B cell (primary cell): ENCODE measurements around the gene DHRS12. TPM values are rescaled to one million over a fixed set of nuclear protein-coding genes. Genes with fewer than 3 reads are reported as not detected.

Source experiments
- ATAC-seq: fragments of 200-7000 bp; cut with Tn5 transposase; one replicate; pipeline ENCODE4 v1.10.0; 2021; ENCODE audit warnings: low read depth, mild to moderate bottlenecking, moderate number of reproducible peaks, moderate library complexity
- CTCF ChIA-PET: fragments of 350-600 bp; sonication (Branson Sonifier 250); formaldehyde crosslinking; loops from one replicate; lab custom pipeline; 2021; ENCODE audit warnings: antibody characterized with exemption, inconsistent platforms; lab: Charles Lee
- POLR2A ChIA-PET: fragments of 350-600 bp; sonication (Branson Sonifier 250); formaldehyde crosslinking; loops from one replicate; lab custom pipeline; 2021; ENCODE audit warnings: antibody characterized with exemption; lab: Charles Lee
- DNase-seq: peaks from one replicate; pipeline ENCODE4 v3.0.0; 2013
- H2AFZ ChIP-seq: 2 replicates; pipeline ENCODE4 v1.6.1; 2012; ENCODE audit warnings: mild to moderate bottlenecking, low read depth, low read length; ENCODE audit not compliant: insufficient read depth, poor library complexity, severe bottlenecking
- H3K27ac ChIP-seq, 2 donors: 1 replicate in 1 of 2; 2 replicates in 1 of 2; pipeline ENCODE4 v1.5.1; 2012 to 2013; ENCODE audit warnings: low read length in 2 of 2, mild to moderate bottlenecking in 2 of 2, moderate library complexity in 1 of 2
- H3K27me3 ChIP-seq, 4 experiments: fragments of 200-600 bp in 1 of 4; sonication (generic) in 1 of 4; replicated peaks in 1 of 4; 1 replicate in 2 of 4; 2 replicates in 2 of 4; pipeline versions ENCODE4 v1.6.1 to v1.7.0; 2013 to 2016; ENCODE audit warnings: low read length in 3 of 4, mild to moderate bottlenecking in 2 of 4, mixed read lengths in 1 of 4, moderate library complexity in 1 of 4; ENCODE audit not compliant: insufficient read depth in 4 of 4, control insufficient read depth in 3 of 4; ENCODE audit errors: control extremely low read depth in 1 of 4
- H3K36me3 ChIP-seq, 2 experiments: replicated peaks in 1 of 2; 1 replicate in 1 of 2; 2 replicates in 1 of 2; pipeline versions ENCODE4 v1.6.1 to v1.7.1; 2013; ENCODE audit warnings: low read length in 1 of 2; ENCODE audit not compliant: insufficient read depth in 2 of 2, control insufficient read depth in 1 of 2; ENCODE audit errors: control extremely low read depth in 1 of 2, extremely low read depth in 1 of 2
- H3K4me1 ChIP-seq, 2 donors: fragments of 200-600 bp in 1 of 2; sonication (generic) in 1 of 2; 1 replicate in 1 of 2; 2 replicates in 1 of 2; pipeline versions ENCODE4 v1.5.1 to v1.6.1; 2013 to 2017; ENCODE audit warnings: low read length in 2 of 2; ENCODE audit not compliant: control insufficient read depth in 2 of 2, insufficient read depth in 2 of 2
- H3K4me2 ChIP-seq: replicated peaks from 2 replicates; pipeline ENCODE3; 2012; ENCODE audit warnings: mild to moderate bottlenecking, low read depth, low read length; ENCODE audit not compliant: poor library complexity, severe bottlenecking
- H3K4me3 ChIP-seq, 5 experiments: fragments of 200-600 bp in 1 of 5; sonication (generic) in 1 of 5; 1 replicate in 3 of 5; 2 replicates in 2 of 5; pipeline versions ENCODE4 v1.5.1 to v1.7.0; 2011 to 2016; ENCODE audit warnings: low read length in 4 of 5, mild to moderate bottlenecking in 4 of 5, low read depth in 2 of 5, control low read depth in 1 of 5, moderate library complexity in 1 of 5; ENCODE audit not compliant: insufficient read depth in 1 of 5; ENCODE audit errors: control extremely low read depth in 1 of 5, extremely low read depth in 1 of 5
- H3K79me2 ChIP-seq: fragments of 200-600 bp; sonication (generic); one replicate; pipeline ENCODE4 v1.6.0; 2016; ENCODE audit warnings: low read length; ENCODE audit not compliant: control insufficient read depth, insufficient read depth
- H3K9ac ChIP-seq: fragments of 200-600 bp; sonication (generic); 2 replicates; pipeline ENCODE4 v1.6.1; 2017; ENCODE audit warnings: mild to moderate bottlenecking, low read length, moderate library complexity
- H3K9me3 ChIP-seq, 3 donors: one replicate each; pipeline versions ENCODE4 v1.6.1 to v1.7.1; 2013; ENCODE audit warnings: low read length in 2 of 3; ENCODE audit not compliant: control insufficient read depth in 2 of 3, insufficient read depth in 1 of 3; ENCODE audit errors: control extremely low read depth in 1 of 3
- H4K20me1 ChIP-seq: 2 replicates; pipeline ENCODE4 v1.6.0; 2012; ENCODE audit warnings: mild to moderate bottlenecking, low read length; ENCODE audit not compliant: insufficient read depth, control insufficient read depth, poor library complexity, severe bottlenecking
- H3K27ac Mint-ChIP-seq: one replicate; pipeline ENCODE4 v1.8.0; 2021; ENCODE audit warnings: mixed read lengths
- H3K27me3 Mint-ChIP-seq: one replicate; pipeline ENCODE4 v1.8.0; 2021; ENCODE audit warnings: mixed read lengths
- H3K4me1 Mint-ChIP-seq: one replicate; pipeline ENCODE4 v1.8.0; 2021; ENCODE audit warnings: mixed read lengths
- H3K4me3 Mint-ChIP-seq: one replicate; pipeline ENCODE4 v1.8.0; 2021; ENCODE audit warnings: mixed read lengths
- H3K9me3 Mint-ChIP-seq: one replicate; pipeline ENCODE4 v1.8.0; 2022; ENCODE audit warnings: mixed read lengths; ENCODE audit not compliant: insufficient read depth
- EZH2 ChIP-seq: IDR thresholded peaks from 2 replicates; pipeline ENCODE4 v1.6.1; 2012; ENCODE audit warnings: borderline replicate concordance, low read depth, mild to moderate bottlenecking, moderate library complexity, low read length; ENCODE audit not compliant: insufficient read depth, poor library complexity, severe bottlenecking
- WGBS: methylation state at CpG from one replicate; pipeline ENCODE4 v1.1.5; 2013; ENCODE audit warnings: missing lambda C conversion rate; ENCODE audit not compliant: insufficient coverage; 5-methylcytosine and 5-hydroxymethylcytosine counted together
- intact Hi-C: fragments of 100-400 bp; cut with micrococcal nuclease; formaldehyde crosslinking; loops from one replicate; pipeline ENCODE4 v1.10.0; 2022
- polyA plus RNA-seq: library from polyadenylated mRNA; depleted of rRNA; stranded (reverse); fragments of >200 nt; gene quantifications from 2 replicates; pipeline ENCODE4 v1.2.3, GENCODE V29; 2012
- total RNA-seq, 2 donors: library from RNA; stranded (reverse); fragments of 120-200 nt in 1 of 2; gene quantifications; 1 replicate in 1 of 2; 2 replicates in 1 of 2; pipeline versions ENCODE4 v1.2.3 to v1.2.4, GENCODE V29; 2013 to 2022
- TF ChIP-seq, protein P1 (sequence below): fragments of 200-600 bp; IDR thresholded peaks from one replicate; pipeline ENCODE4 v1.8.0; 2022; ENCODE audit warnings: antibody characterized with exemption, mild to moderate bottlenecking

Gene DHRS12
- total and polyA plus RNA-seq, 2 donors (not counting 1 experiment from before 2014, with no cell fraction given) = 12.0 to 23.2 TPM

DNA sequence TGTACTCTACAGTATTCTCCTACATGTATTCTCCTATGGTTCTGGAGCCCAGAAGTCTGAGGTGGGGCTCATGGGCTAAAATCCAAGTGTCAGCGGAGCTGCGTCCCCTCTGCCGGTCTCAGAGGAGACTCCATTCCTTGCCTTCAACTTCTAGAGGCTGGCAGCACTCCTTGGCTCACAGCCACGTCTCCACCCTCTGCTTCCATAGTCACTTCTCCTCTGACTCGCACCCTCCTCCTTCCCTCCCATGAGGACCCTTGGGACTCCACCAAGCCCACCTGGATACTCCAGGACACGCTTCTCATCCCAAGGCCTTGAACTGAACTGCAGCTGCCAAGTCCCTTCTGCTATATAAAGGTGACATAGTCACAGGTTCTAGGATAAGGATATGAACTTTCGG, 27.8 kb downstream of the DHRS12 start:
- no peak for ATAC-seq
- Mint-ChIP-seq H3K4me3 (no peak overlapping the region), H3K27me3 (no peaks in the 10 kb centered on the region), H3K4me1 (peaks cover 4% of the 10 kb centered on the region), H3K27ac (no peak overlapping the region), H3K9me3 (no peaks in the 10 kb centered on the region)
- H3K79me2 ChIP-seq = no peaks in the 10 kb centered on the region
- intact Hi-C loops = no loop called here
- no peak overlapping the region for H3K4me3 ChIP-seq
- no peak overlapping the region for H2AFZ ChIP-seq
- ChIA-PET CTCF (no interaction called here), POLR2A (no interaction called here)
- no peak overlapping the region for H3K9ac ChIP-seq
- no peak overlapping the region for H3K27ac ChIP-seq
- no peaks in the 10 kb centered on the region for H4K20me1 ChIP-seq
- no peaks in the 10 kb centered on the region for H3K27me3 ChIP-seq
- 72% methylated on average over 3 of the region's 7 CpGs for WGBS
- DNase-seq = no peak
- peaks cover 0 to 4% of the 10 kb centered on the region in 2 donors for H3K4me1 ChIP-seq
- TF ChIP-seq, protein P1, sequence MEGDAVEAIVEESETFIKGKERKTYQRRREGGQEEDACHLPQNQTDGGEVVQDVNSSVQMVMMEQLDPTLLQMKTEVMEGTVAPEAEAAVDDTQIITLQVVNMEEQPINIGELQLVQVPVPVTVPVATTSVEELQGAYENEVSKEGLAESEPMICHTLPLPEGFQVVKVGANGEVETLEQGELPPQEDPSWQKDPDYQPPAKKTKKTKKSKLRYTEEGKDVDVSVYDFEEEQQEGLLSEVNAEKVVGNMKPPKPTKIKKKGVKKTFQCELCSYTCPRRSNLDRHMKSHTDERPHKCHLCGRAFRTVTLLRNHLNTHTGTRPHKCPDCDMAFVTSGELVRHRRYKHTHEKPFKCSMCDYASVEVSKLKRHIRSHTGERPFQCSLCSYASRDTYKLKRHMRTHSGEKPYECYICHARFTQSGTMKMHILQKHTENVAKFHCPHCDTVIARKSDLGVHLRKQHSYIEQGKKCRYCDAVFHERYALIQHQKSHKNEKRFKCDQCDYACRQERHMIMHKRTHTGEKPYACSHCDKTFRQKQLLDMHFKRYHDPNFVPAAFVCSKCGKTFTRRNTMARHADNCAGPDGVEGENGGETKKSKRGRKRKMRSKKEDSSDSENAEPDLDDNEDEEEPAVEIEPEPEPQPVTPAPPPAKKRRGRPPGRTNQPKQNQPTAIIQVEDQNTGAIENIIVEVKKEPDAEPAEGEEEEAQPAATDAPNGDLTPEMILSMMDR = no peak
- TF ChIP-seq EZH2 = no peak
- H3K4me2 ChIP-seq = no peak overlapping the region
- peaks cover 0 to 3% (median 0%) of the 10 kb centered on the region in 3 donors for H3K9me3 ChIP-seq
- no peaks in the 10 kb centered on the region for H3K36me3 ChIP-seq

DNA sequence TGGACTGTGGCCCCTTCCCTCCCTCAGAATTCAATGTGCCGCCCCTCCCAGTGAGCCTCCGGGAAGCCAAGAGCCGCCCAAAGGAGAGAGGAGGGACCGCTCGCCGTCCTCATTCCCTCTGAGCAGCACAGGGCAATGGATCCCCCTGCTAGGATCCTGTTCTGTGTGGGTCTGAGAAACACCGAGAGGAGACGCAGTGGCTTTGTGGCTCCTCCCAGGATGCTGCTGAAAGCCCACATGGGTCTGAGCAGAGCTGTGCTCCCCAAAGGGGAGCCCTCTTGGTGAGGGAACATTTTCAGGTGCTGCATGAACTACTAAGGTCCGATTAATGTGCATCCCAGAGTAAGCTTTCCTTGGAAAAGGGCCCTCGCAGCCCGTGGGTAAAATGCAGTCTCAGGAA, 30.4 kb downstream of the DHRS12 start:
- H3K4me3 Mint-ChIP-seq = no peak overlapping the region
- H3K9me3 Mint-ChIP-seq = no peaks in the 10 kb centered on the region
- no peak overlapping the region for H2AFZ ChIP-seq
- ChIA-PET POLR2A (no interaction called here), CTCF (no interaction called here)
- no peak for ATAC-seq
- no peak overlapping the region for H3K27ac ChIP-seq
- no peak for TF ChIP-seq EZH2
- TF ChIP-seq, protein P1 = no peak
- 97% methylated on average over 11 of the region's 11 CpGs for WGBS
- peaks cover 8% of the 10 kb centered on the region for H3K4me1 Mint-ChIP-seq
- no peaks in the 10 kb centered on the region for H3K36me3 ChIP-seq
- H3K79me2 ChIP-seq = no peaks in the 10 kb centered on the region
- peaks cover 0 to 9% of the 10 kb centered on the region in 2 donors for H3K4me1 ChIP-seq
- no peak overlapping the region for H3K4me3 ChIP-seq
- no peaks in the 10 kb centered on the region for H3K27me3 Mint-ChIP-seq
- H3K9ac ChIP-seq = no peak overlapping the region
- H3K9me3 ChIP-seq = peaks cover 0 to 6% (median 0%) of the 10 kb centered on the region in 3 donors
- no peaks in the 10 kb centered on the region for H4K20me1 ChIP-seq
- no peak overlapping the region for H3K4me2 ChIP-seq
- DNase-seq = no peak
- H3K27ac Mint-ChIP-seq = no peak overlapping the region
- H3K27me3 ChIP-seq = no peaks in the 10 kb centered on the region
- intact Hi-C loops = no loop called here
